ENCODE measurements around the gene NLE1.
"Not testable (repeated sequence)": the region's sequence is repeated elsewhere in the genome, so short reads cannot be mapped to it uniquely, and the experiment has no call there.

NLE1 gene

GRCh38 chr17:35174835-35175334 is 32.8 kb upstream of the NLE1 start:
- Histone ChIP-seq H3K27me3 (ENCODE audit: insufficient read depth, low read length) (no peaks in the 10 kb centered on the region), H3K27ac (ENCODE audit: low read length) (no peak overlapping the region), H3K9me3 (ENCODE audit: insufficient read depth, low read depth, low read length) (no peaks in the 10 kb centered on the region), H3K9ac (ENCODE audit: low read depth, low read length) (no peak overlapping the region), H3K36me3 (ENCODE audit: insufficient read depth, low read depth, low read length) (no peaks in the 10 kb centered on the region), H3K4me1 (ENCODE audit: insufficient read depth, low read length) (no peaks in the 10 kb centered on the region), H3K4me3 (ENCODE audit: low read length) (no peak overlapping the region)

GRCh38 chr17:35172321-35172720 is 30.2 kb upstream of the NLE1 start:
- not testable (repeated sequence) for H3K36me3 ChIP-seq (ENCODE audit: insufficient read depth, low read depth, low read length); H3K9me3 ChIP-seq (ENCODE audit: insufficient read depth, low read depth, low read length); H3K27me3 ChIP-seq (ENCODE audit: insufficient read depth, low read length); H3K4me3 ChIP-seq (ENCODE audit: low read length); H3K27ac ChIP-seq (ENCODE audit: low read length); H3K9ac ChIP-seq (ENCODE audit: low read depth, low read length); H3K4me1 ChIP-seq (ENCODE audit: insufficient read depth, low read length)

DNA sequence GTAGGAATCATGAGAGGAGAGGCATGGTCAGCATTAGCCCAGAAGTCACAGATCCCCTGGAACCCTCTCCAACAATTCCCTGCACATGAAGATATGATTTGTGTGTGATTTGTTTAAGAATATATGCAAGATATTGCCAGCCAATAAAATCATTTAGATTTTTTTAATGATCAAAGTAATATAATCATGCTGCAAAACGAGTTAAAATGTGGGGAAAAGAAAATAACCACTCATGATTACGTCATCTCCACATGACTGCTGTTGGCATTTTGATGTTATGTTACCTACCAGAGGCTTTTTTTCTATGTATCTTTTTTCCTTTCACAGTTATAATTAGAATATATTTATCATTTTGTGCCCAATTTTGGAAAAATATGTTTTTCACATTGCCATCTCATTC is 29.7 kb upstream of the NLE1 start:
- Histone ChIP-seq H3K9ac (ENCODE audit: low read depth, low read length) (no peak overlapping the region), H3K4me1 (ENCODE audit: insufficient read depth, low read length) (no peaks in the 10 kb centered on the region), H3K36me3 (ENCODE audit: insufficient read depth, low read depth, low read length) (no peaks in the 10 kb centered on the region), H3K27ac (ENCODE audit: low read length) (no peak overlapping the region), H3K27me3 (ENCODE audit: insufficient read depth, low read length) (no peaks in the 10 kb centered on the region), H3K4me3 (ENCODE audit: low read length) (no peak overlapping the region), H3K9me3 (ENCODE audit: insufficient read depth, low read depth, low read length) (no peaks in the 10 kb centered on the region)

DNA sequence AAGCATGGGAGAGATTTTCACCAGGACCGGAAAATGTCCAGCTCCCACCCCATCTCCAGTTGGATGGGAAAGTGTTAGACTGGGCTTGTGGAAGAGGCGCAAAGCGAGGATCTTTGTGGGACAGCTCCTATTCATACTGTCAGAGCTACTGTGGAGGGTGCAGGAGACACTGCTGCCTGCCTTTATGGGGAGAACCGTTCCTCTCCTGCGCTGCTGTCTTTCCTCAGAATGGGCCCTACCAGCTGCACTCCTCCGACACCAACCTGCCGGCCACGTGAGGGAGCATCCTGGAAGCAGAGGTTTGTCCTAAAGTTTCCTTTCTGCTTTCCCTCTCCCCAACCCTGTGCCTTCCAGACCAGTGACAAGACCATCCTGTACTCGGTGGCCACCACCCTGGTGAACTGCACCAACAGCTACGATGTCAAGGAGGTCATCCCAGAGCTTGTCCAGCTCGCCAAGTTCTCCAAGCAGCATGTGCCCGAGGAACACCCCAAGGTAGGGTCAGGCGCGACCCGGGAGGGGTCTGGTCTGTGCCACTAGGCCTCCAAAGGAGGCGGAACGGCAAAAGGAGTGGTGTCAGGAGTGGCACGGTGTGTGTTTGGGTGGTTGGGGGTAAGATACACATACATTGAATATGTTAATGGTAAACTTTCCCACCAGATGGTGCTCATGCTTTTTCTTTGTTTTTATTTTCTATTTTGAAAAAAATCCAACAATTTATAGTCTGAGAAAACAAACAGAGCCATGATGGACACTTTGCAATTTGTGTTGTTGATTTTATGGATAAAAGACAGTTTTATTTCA is 29.1 kb upstream of the NLE1 start:
- no peaks in the 10 kb centered on the region for H3K36me3 ChIP-seq (ENCODE audit: insufficient read depth, low read depth, low read length)
- H3K4me3 ChIP-seq (ENCODE audit: low read length), result no peak overlapping the region
- H3K27me3 ChIP-seq (ENCODE audit: insufficient read depth, low read length), result no peaks in the 10 kb centered on the region
- H3K9ac ChIP-seq (ENCODE audit: low read depth, low read length), result no peak overlapping the region
- H3K27ac ChIP-seq (ENCODE audit: low read length), result no peak overlapping the region
- no peaks in the 10 kb centered on the region for H3K4me1 ChIP-seq (ENCODE audit: insufficient read depth, low read length)
- no peaks in the 10 kb centered on the region for H3K9me3 ChIP-seq (ENCODE audit: insufficient read depth, low read depth, low read length)

DNA sequence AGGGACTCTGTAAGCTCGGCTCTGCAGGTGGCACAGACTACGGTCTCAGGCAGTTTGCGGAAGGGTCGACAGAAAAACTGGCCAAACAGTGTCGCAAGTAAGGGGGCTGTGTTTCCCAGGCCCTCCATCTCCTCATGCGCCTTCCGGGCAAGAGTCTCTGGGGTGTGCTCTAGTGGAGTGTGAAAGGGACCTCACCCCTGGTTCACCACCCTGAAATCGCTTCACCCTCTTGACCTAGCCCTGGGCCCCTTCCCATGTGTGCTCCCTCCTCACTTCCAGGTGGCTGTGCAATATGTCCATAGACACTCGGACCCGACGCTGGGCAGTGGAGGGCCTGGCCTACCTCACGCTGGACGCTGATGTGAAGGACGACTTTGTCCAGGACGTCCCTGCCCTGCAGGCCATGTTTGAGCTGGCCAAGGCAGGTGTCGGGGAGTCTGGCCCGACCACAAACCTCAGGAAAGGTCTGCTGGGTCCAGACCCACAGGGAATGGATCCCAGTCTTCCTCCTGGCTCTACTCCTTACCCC is 27.8 kb upstream of the NLE1 start:
- Histone ChIP-seq H3K4me3 (ENCODE audit: low read length) (no peak overlapping the region), H3K27me3 (ENCODE audit: insufficient read depth, low read length) (no peaks in the 10 kb centered on the region)

GRCh38 chr17:35167666-35168065 is 25.6 kb upstream of the NLE1 start:
- Histone ChIP-seq H3K36me3 (ENCODE audit: insufficient read depth, low read depth, low read length) (no peaks in the 10 kb centered on the region), H3K27ac (ENCODE audit: low read length) (no peak overlapping the region), H3K9me3 (ENCODE audit: insufficient read depth, low read depth, low read length) (no peaks in the 10 kb centered on the region), H3K4me1 (ENCODE audit: insufficient read depth, low read length) (no peaks in the 10 kb centered on the region), H3K9ac (ENCODE audit: low read depth, low read length) (no peak overlapping the region), H3K4me3 (ENCODE audit: low read length) (no peak overlapping the region), H3K27me3 (ENCODE audit: insufficient read depth, low read length) (no peaks in the 10 kb centered on the region)

More for the DNA sequence above, 27.8 kb upstream of the NLE1 start:
- H3K36me3 ChIP-seq (ENCODE audit: insufficient read depth, low read depth, low read length), result no peaks in the 10 kb centered on the region
- no peaks in the 10 kb centered on the region for H3K4me1 ChIP-seq (ENCODE audit: insufficient read depth, low read length)
- H3K9ac ChIP-seq (ENCODE audit: low read depth, low read length), result no peak overlapping the region
- H3K27ac ChIP-seq (ENCODE audit: low read length), result no peak overlapping the region
- H3K9me3 ChIP-seq (ENCODE audit: insufficient read depth, low read depth, low read length), result no peaks in the 10 kb centered on the region

- no peaks in the 10 kb centered on the region for H3K27me3 ChIP-seq (ENCODE audit: insufficient read depth, low read length)
- H3K9me3 ChIP-seq (ENCODE audit: insufficient read depth, low read depth, low read length), result no peaks in the 10 kb centered on the region
- H3K36me3 ChIP-seq (ENCODE audit: insufficient read depth, low read depth, low read length), result no peaks in the 10 kb centered on the region
- no peak overlapping the region for H3K27ac ChIP-seq (ENCODE audit: low read length)
- H3K4me3 ChIP-seq (ENCODE audit: low read length), result no peak overlapping the region
- no peaks in the 10 kb centered on the region for H3K4me1 ChIP-seq (ENCODE audit: insufficient read depth, low read length)
- no peak overlapping the region for H3K9ac ChIP-seq (ENCODE audit: low read depth, low read length)
Measured at GRCh38 chr17:35167046-35167445, 24.9 kb upstream of the NLE1 start.

- no peaks in the 10 kb centered on the region for H3K36me3 ChIP-seq (ENCODE audit: insufficient read depth, low read depth, low read length)
- no peak overlapping the region for H3K4me3 ChIP-seq (ENCODE audit: low read length)
- H3K4me1 ChIP-seq (ENCODE audit: insufficient read depth, low read length), result no peaks in the 10 kb centered on the region
- no peak overlapping the region for H3K9ac ChIP-seq (ENCODE audit: low read depth, low read length)
- H3K27me3 ChIP-seq (ENCODE audit: insufficient read depth, low read length), result no peaks in the 10 kb centered on the region
- no peaks in the 10 kb centered on the region for H3K9me3 ChIP-seq (ENCODE audit: insufficient read depth, low read depth, low read length)
- no peak overlapping the region for H3K27ac ChIP-seq (ENCODE audit: low read length)
Measured at GRCh38 chr17:35166526-35166925, 24.4 kb upstream of the NLE1 start.

- Histone ChIP-seq H3K36me3 (ENCODE audit: insufficient read depth, low read depth, low read length) (no peaks in the 10 kb centered on the region), H3K27ac (ENCODE audit: low read length) (no peak overlapping the region), H3K9ac (ENCODE audit: low read depth, low read length) (no peak overlapping the region), H3K4me1 (ENCODE audit: insufficient read depth, low read length) (no peaks in the 10 kb centered on the region), H3K4me3 (ENCODE audit: low read length) (no peak overlapping the region), H3K9me3 (ENCODE audit: insufficient read depth, low read depth, low read length) (no peaks in the 10 kb centered on the region), H3K27me3 (ENCODE audit: insufficient read depth, low read length) (no peaks in the 10 kb centered on the region)
Measured at GRCh38 chr17:35164716-35165115, 22.6 kb upstream of the NLE1 start.

DNA sequence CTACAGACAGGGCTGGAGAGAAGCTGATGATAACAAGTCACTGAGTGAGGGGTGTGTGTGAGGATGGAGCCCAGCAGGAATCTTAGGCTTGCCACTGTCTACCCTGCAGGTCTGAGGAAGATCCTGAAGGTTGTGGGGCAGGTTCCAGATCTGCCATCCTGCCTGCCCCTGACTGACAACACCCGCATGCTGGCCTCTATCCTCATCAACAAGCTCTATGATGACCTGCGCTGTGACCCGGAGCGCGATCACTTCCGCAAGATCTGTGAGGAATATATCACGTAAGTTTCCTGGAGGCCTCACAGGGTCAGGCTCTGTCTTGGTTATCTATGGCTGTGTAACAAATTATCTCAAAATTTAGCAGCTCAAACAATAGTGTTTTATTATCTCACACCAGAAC is 21.8 kb upstream of the NLE1 start:
- Histone ChIP-seq H3K4me1 (ENCODE audit: insufficient read depth, low read length) (no peaks in the 10 kb centered on the region), H3K27ac (ENCODE audit: low read length) (no peak overlapping the region), H3K36me3 (ENCODE audit: insufficient read depth, low read depth, low read length) (no peaks in the 10 kb centered on the region), H3K4me3 (ENCODE audit: low read length) (no peak overlapping the region), H3K9ac (ENCODE audit: low read depth, low read length) (no peak overlapping the region), H3K9me3 (ENCODE audit: insufficient read depth, low read depth, low read length) (no peaks in the 10 kb centered on the region), H3K27me3 (ENCODE audit: insufficient read depth, low read length) (no peaks in the 10 kb centered on the region)

- no peaks in the 10 kb centered on the region for H3K27me3 ChIP-seq (ENCODE audit: insufficient read depth, low read length)
- no peak overlapping the region for H3K4me3 ChIP-seq (ENCODE audit: low read length)
- no peaks in the 10 kb centered on the region for H3K9me3 ChIP-seq (ENCODE audit: insufficient read depth, low read depth, low read length)
- no peak overlapping the region for H3K27ac ChIP-seq (ENCODE audit: low read length)
- no peaks in the 10 kb centered on the region for H3K36me3 ChIP-seq (ENCODE audit: insufficient read depth, low read depth, low read length)
- no peaks in the 10 kb centered on the region for H3K4me1 ChIP-seq (ENCODE audit: insufficient read depth, low read length)
- no peak overlapping the region for H3K9ac ChIP-seq (ENCODE audit: low read depth, low read length)
Measured at GRCh38 chr17:35162755-35163154, 20.7 kb upstream of the NLE1 start.

- Histone ChIP-seq H3K4me1 (ENCODE audit: insufficient read depth, low read length) (no peaks in the 10 kb centered on the region), H3K36me3 (ENCODE audit: insufficient read depth, low read depth, low read length) (no peaks in the 10 kb centered on the region), H3K9ac (ENCODE audit: low read depth, low read length) (no peak overlapping the region), H3K27ac (ENCODE audit: low read length) (no peak overlapping the region), H3K27me3 (ENCODE audit: insufficient read depth, low read length) (no peaks in the 10 kb centered on the region), H3K4me3 (ENCODE audit: low read length) (no peak overlapping the region), H3K9me3 (ENCODE audit: insufficient read depth, low read depth, low read length) (no peaks in the 10 kb centered on the region)
Measured at GRCh38 chr17:35161281-35161761, 19.2 kb upstream of the NLE1 start.

Measured in iPS-20b (cell line).